Glomerular visceral epithelial cell (primary cell): Measurements from ENCODE around the gene SH3BGRL2.

ENCODE experiments used
- DNase-seq: peaks from one replicate; pipeline ENCODE4 v3.0.0-alpha.2; 2016; ENCODE audit errors: extremely low spot score

The SH3BGRL2 gene

GRCh38 chr6:79630883-79631692 is at the start of gene SH3BGRL2:
TSS of gene SH3BGRL2 (plus strand) at chr6:79631329. CDS start at chr6:79631462, 133 bp downstream.
- peak; percentile 81 for DNase-seq

- DNase-seq = no peak
Observed at GRCh38 chr6:79584332-79584731, 46.8 kb upstream of the SH3BGRL2 start.

- DNase-seq = peak; percentile 40
Observed at GRCh38 chr6:79586548-79586947, 44.6 kb upstream of the SH3BGRL2 start.

- no peak for DNase-seq
Observed at GRCh38 chr6:79589701-79590100, 41.4 kb upstream of the SH3BGRL2 start.

- no peak for DNase-seq
Observed at GRCh38 chr6:79597155-79597554, 34.0 kb upstream of the SH3BGRL2 start.

GRCh38 chr6:79598012-79598411 is 33.1 kb upstream of the SH3BGRL2 start:
- no peak for DNase-seq

GRCh38 chr6:79599725-79600259 is 31.3 kb upstream of the SH3BGRL2 start:
- no peak for DNase-seq

- DNase-seq = no peak
Observed at GRCh38 chr6:79600313-79600712, 30.8 kb upstream of the SH3BGRL2 start.

GRCh38 chr6:79600812-79601609 is 30.1 kb upstream of the SH3BGRL2 start:
- DNase-seq = peak; percentile 27

GRCh38 chr6:79602859-79603258 is 28.3 kb upstream of the SH3BGRL2 start:
- no peak for DNase-seq

GRCh38 chr6:79604583-79605037 is 26.5 kb upstream of the SH3BGRL2 start:
- DNase-seq = peak; percentile 86

GRCh38 chr6:79605061-79605460 is 26.1 kb upstream of the SH3BGRL2 start:
- DNase-seq = peak; percentile 60

- peak; percentile 9 for DNase-seq
Observed at GRCh38 chr6:79605968-79606764, 25.0 kb upstream of the SH3BGRL2 start.

- no peak for DNase-seq
Observed at GRCh38 chr6:79607000-79607399, 24.1 kb upstream of the SH3BGRL2 start.

GRCh38 chr6:79608334-79609224 is 22.6 kb upstream of the SH3BGRL2 start:
- DNase-seq = no peak

- no peak for DNase-seq
Observed at GRCh38 chr6:79609225-79609595, 21.9 kb upstream of the SH3BGRL2 start.

GRCh38 chr6:79610306-79611009 is 20.7 kb upstream of the SH3BGRL2 start:
- no peak for DNase-seq

- DNase-seq = no peak
Observed at GRCh38 chr6:79612457-79612856, 18.7 kb upstream of the SH3BGRL2 start.

GRCh38 chr6:79612918-79613317 is 18.2 kb upstream of the SH3BGRL2 start:
- DNase-seq = no peak

GRCh38 chr6:79613912-79614311 is 17.2 kb upstream of the SH3BGRL2 start:
- DNase-seq = no peak
